Stimulated activated CD8-positive, alpha-beta memory T cell treated with anti-CD3 and anti-CD28 coated beads, Interleukin-4, amount 100 ng/mL, for 24 hours (primary cell): Measurements from ENCODE around the gene CFAP58.

Experiments used
- DNase-seq: peaks from one replicate; pipeline ENCODE4 v3.0.0-alpha.2; 2020; ENCODE audit warnings: low read depth

The CFAP58 gene

DNA sequence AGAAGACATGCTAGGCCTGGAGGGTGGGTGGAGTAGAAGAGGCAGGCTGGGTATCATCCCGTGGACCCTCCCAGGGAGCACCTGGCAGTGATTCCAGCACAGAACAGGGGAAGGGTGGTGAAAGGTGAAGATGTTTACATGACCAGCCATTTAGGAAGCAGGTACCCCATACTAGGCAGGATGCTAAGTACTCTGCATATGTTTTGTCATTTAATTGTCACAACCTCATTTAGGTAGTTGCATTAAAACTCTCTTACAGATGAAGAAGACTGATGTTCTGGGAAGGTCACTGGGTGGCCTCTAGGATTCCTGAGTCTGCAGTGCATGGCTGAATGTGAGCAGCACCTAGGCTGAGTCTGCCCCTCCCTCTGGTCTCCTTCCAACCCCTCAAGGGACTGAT lies 30.5 kb upstream of the CFAP58 start:
- DNase-seq, result no peak

DNA sequence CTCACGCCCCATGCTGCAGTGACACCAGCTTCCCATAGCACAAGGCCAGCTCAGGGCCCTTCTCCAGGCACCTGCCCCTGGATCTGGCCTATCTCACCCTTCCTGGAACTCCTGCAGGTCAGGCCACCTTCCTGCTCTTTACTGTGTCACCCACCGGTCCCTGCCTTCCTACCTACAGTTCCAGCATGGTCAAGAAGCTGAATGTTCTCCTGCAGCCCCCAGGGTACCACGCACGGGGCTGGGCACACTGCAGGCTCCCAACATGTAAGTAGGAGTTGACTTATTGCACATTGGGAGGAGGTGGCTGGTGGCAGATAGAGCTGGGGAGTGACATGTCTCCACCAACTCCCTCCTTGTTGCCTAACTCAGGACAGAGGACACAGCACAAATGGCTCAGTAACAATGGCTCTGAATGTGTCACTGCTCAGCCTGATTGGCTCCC lies 29.9 kb upstream of the CFAP58 start:
- DNase-seq, result no peak

DNA sequence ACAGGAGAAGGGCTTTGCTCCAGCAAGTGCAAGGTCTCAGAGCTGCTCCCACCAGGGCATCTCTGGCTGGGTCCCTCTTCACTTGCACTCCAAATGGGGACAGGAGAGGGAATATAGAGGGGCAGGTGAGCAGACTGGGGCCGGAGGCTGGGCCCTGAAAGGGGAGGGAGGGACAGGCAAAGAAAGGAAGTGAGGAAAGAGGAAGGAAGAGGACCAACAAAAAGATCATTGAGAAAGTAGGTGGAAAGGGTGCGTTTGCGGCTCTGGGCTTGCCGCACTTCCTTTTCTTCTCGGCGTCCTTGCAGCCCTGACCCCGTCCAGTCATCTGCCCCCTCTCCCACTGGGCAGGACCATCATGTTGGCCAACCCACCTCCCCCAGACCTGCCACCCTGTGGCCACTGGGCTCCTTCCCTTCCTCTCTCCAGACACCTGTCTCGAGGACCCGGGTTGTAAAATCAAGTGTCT lies 29.4 kb upstream of the CFAP58 start:
- DNase-seq, result no peak

DNA sequence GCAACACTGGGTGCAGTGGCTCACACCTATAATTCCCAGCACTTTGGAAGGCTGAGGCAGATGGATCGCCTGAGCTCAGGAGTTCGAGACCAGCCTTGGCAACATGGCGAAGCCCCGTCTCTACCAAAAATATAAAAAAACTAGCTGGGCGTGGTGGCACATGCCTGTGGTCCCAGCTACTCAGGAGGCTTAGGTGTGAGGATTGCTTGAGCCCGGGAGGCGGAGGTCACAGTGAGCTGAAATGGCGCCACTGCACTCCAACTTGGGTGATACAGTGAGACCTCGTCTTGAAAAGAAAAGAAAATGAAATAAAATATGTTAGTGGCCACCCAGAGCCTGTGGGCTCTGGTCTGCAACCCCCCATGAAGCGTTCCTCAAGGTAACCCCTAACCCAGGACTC lies 28.7 kb upstream of the CFAP58 start:
- no peak for DNase-seq

- no peak for DNase-seq
These were observed 27.9 kb upstream of the CFAP58 start for GRCh38 chr10:104325436-104326435.

DNA sequence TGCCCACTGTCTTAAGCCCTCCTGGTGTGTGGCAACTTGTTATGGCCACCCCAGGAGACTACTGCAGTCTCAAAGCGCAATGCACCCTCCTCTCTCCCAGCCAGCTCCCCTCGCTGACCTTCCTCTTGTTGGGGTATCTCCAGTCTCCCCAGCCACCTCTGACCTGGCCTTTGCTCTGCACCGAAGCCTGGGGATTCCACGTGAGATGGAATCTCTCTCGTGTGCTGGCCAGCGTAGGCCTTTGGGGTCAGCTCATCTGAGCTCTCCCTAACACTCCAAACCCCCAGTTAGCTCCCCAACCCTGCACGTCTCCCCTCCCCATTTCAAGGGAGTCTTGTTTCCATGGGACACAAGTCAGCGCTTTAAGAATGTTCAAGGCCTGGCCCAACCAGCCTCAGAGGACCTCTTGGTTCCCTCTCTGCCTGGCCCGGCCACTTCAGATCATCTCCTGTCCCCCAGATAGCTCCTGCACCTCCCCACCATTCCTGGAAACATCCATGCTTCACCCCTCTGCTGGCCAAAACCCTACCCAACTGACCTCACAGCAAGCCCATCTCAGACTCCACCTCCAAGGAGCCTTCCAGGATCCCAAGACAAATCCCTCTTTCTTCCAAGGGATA lies 26.5 kb upstream of the CFAP58 start:
- DNase-seq, result no peak

- no peak for DNase-seq
These were observed 25.6 kb upstream of the CFAP58 start for GRCh38 chr10:104327745-104328645.

DNA sequence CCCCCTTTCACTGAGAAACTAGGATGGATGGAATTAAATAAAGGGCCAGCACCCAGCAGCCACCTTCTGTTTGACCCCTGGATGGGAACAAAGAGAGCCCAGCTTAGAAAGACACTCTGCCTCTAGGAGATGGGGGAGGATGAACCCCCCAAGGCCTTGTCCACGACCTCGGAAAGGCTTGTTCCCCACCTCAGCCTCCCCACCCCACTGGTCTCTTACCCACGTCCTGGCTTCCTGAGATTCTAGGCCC lies 25.1 kb upstream of the CFAP58 start:
- no peak for DNase-seq

DNA sequence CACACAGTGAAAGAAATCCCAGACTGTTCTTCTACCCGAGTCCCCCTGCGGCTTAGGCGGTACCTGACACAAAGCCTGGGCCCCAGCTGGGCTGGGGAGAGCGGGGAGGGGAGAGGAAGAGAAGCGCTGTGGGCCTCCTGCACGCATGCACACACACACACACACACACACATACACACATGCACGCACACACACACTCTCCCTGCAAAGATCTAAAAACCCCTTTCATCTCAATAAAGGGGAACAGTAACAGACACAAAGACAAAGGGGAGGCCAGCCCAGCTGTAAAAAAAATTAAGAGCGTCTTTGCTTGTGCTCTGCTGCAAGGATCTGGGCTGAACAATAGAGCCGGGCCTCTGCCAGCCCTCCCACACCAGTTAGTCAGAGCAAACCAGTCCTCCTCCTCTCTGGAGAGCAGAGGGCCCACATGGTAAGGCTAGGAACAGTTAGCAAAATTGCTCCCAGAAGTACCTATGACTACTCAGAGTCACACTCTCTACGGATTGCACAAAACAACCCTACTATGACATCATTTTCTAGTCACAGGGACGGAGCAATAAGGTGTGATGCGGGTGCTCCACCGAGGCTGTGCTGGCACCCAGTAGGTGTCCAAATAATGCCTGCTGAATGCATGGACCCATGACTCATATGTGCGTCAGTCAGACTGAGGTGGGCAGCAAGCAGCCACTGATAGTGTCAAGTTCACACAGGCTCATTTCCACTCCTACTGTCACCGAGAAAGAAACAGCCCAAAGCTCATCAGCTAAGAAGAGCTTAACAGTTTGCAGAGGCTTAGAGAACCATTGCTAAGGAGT lies 24.5 kb upstream of the CFAP58 start:
- DNase-seq, result peak; percentile 66

DNA sequence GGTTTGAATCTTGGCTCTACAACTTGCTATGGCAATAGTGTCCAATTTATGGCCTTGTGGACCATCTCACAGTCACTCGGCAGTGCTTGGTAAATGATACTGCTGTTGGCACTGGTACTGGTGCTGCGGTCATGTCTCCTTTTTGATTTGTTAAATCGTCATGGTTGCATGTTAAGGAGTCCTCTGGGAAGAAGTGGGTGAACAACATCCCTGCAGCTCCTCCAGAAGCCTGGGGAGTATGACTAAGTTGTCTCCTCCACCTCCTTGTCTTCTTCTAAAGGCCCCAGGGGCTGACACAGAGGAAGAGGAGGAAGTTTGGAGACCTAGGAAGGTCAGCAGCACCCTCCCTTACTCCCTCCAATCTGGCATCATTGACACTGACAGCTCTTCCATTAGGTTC lies 23.9 kb upstream of the CFAP58 start:
- DNase-seq, result no peak

DNA sequence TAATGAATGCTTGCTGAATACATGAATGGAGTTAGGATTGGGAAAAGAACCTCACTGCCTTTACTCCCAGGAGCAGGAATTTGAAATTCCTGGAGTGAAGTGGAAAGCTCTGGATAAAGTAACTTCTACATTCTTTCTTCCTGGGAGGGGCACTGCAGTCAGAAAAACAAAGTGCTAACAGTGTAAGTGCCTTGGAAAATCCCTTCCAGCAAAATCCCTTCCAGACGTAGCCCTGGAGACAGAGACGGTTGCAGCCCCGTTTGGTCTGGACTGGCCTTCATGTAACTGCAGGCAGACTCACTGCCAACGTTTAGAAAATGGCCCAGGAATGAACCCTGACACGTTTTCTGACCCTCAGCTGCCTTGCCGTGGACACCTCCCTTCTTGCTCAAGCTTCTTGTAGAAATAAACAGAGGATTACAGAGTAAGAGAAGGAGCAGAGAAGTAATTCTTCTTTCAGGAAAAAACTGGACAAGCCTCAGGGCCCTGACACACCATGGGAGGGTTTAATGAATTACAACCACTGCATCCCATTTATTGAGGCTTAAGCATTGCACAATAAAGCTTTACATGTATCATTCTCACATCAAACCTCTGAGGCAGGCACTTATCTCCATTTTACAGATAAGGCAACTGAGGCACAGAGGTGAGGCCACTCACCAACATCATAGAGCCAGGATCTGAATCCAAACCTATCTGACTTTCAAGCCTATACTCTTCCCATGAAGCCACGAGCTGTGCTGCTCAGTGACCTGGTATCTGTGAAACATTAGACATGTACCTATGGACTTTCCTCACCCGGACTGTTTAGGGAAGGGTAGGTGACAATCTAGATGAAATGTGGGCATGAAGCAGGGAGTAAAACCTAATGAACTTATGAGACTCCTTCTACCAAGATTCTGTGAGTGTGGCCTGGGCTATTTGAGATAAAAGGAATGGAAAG lies 23.2 kb upstream of the CFAP58 start:
- no peak for DNase-seq

DNA sequence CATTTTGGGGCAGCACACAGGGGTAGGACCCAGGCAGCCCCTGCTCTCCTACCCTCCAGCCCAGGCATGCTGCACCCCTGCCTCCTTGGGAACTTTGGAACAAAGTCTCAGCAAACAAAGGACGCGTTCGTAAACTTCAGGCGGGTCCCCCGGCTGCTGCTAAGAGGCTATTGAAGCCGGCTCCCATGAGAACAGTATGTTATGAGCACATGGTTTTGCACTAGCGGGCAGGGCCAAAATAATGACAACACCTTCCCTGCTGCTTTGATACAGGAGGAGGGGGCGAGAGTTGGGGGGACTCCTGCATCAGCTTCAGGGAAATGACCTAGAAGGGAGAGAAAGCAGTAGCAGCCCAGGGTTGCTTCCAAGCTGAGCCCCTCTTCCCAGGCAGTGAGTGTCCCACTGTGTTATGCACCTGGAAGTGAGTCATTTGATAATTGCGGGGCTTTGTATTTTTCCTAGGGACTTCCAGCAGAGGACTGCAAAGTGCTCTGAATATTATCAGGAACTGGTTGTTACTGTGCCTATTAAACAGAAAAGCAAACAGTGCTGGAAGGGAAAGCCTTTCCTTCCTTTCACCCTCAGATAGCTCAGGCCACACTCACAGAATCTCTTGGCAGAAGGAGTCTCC lies 22.3 kb upstream of the CFAP58 start:
- DNase-seq, result no peak

GRCh38 chr10:104332243-104333031 lies 21.2 kb upstream of the CFAP58 start:
- no peak for DNase-seq

DNA sequence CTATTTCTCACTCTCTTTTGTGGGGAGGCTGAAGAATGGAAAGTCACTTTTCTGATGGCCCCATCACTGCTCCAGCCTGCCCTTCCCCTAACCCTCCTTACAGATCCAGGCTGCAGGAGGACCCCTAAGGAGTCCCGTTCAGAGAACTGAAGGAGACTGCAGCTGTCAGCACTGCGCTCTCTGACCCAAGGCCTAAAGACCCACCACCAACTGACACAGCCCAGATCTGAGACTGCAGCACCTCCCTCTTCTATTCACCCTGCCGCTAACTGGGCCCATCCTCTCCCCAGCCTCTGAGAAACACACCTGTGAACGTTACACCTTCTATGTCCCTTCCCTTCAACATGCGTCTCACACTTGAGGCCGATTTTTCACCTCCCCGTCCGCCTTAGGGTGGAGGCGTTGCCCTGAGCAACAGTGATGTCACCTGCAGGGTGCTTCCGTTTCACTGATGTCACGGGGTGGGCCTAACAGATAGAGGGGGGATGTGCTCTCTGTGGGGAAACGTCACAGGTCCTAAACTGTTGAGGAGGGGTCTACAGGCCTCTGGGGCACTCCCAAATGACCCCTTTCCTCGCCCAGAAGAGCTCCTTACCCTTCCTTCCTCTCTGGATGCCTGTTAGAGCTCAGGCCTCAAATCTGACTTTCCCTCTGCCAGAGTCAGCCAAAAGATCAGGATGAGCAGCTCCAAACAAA lies 20.5 kb upstream of the CFAP58 start:
- DNase-seq, result peak; percentile 40

GRCh38 chr10:104333728-104334373 lies 19.8 kb upstream of the CFAP58 start:
- DNase-seq, result no peak

GRCh38 chr10:104334561-104334960 lies 19.1 kb upstream of the CFAP58 start:
- DNase-seq, result no peak

DNA sequence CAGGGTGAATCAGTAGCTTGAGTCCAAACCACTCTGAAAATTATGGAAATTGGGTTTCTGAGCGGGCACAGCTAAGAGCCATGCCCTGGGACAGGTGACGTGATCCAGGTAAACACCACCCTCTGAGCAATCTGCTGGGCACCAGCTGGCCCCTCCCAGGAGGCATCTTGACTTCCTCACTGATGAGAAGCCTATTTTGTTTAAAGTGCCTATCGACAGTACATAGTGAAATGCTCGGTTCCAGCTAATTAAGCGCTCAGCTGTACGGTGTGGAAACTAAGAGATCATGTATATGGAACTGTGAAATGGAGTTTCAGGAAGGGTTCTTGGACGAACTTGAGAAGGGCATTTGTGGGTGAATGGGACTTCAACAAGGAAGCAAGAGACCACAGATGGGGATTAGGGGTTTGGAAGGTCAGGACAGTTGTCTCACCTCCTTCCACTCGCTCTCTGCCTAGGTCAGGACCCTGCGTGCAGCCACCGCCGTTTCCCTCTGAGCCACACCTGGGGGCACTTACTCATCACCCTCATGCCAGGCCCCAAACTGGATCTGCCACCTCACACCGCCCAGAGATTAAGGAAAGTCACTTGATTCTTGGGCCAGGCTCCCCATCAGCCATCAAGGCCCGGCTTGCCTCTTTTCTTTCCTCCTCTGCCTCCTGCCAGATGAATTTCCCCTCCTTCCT lies 18.5 kb upstream of the CFAP58 start:
- DNase-seq, result no peak
